ENCODE data around the gene GRHL3. TPM values are rescaled to one million over a fixed set of nuclear protein-coding genes. Genes with fewer than 3 reads are reported as not detected.

Gene GRHL3
- total RNA-seq, 1 donor from 2014 or later = 0.80 TPM

- peaks cover 52% of the 10 kb centered on the region for H3K4me1 ChIP-seq
- no peaks in the 10 kb centered on the region for H3K9me3 ChIP-seq
- intact Hi-C loops (cut with DNase I) = loop anchor here (10.0 kb wide), 1 partner anchor 181 kb away; no protein-coding TSS in a partner anchor
- DNase-seq (no peak), ATAC-seq (peak; percentile 29 to 52)
- no peak overlapping the region for H3K27ac ChIP-seq
- H3K36me3 ChIP-seq = peaks cover 4% of the 10 kb centered on the region
- no peak for TF ChIP-seq CTCF (IDR thresholded peaks at IDR 0.05)
- no peaks in the 10 kb centered on the region for H3K27me3 ChIP-seq (ENCODE audit: low read depth)
- H3K4me3 ChIP-seq = no peak overlapping the region
Measured at GRCh38 chr1:24386241-24386640, 67.1 kb downstream of the GRHL3 start.

GRCh38 chr1:24386931-24387330 lies 67.8 kb downstream of the GRHL3 start:
- DNase-seq = no peak

GRCh38 chr1:24387636-24388175 lies 68.5 kb downstream of the GRHL3 start:
- Histone ChIP-seq H3K4me3 (no peak overlapping the region), H3K36me3 (no peaks in the 10 kb centered on the region), H3K27me3 (ENCODE audit: low read depth) (no peaks in the 10 kb centered on the region), H3K27ac (no peak overlapping the region), H3K4me1 (peaks cover 63% of the 10 kb centered on the region), H3K9me3 (no peaks in the 10 kb centered on the region)
- no peak for DNase-seq
- TF ChIP-seq CTCF (IDR thresholded peaks at IDR 0.05) = no peak
- intact Hi-C loops (cut with DNase I) = loop anchor here (10.0 kb wide), 1 partner anchor 183 kb away; no protein-coding TSS in a partner anchor
- ATAC-seq = no peak

More at GRCh38 chr1:24386931-24387330, 67.8 kb downstream of the GRHL3 start:
- H3K36me3 ChIP-seq = peaks cover 4% of the 10 kb centered on the region
- H3K27ac ChIP-seq = no peak overlapping the region
- H3K4me3 ChIP-seq = no peak overlapping the region
- H3K9me3 ChIP-seq = no peaks in the 10 kb centered on the region
- ATAC-seq = no peak
- TF ChIP-seq CTCF (IDR thresholded peaks at IDR 0.05) = no peak
- intact Hi-C loops (cut with DNase I) = loop anchor here (10.0 kb wide), 1 partner anchor 182 kb away; no protein-coding TSS in a partner anchor
- peaks cover 59% of the 10 kb centered on the region for H3K4me1 ChIP-seq
- H3K27me3 ChIP-seq (ENCODE audit: low read depth) = no peaks in the 10 kb centered on the region

GRCh38 chr1:24388331-24388885 lies 69.3 kb downstream of the GRHL3 start:
- intact Hi-C loops (cut with DNase I) = loop anchor here (10.0 kb wide), 1 partner anchor 184 kb away; no protein-coding TSS in a partner anchor
- no peak for TF ChIP-seq CTCF (IDR thresholded peaks at IDR 0.05)
- Histone ChIP-seq H3K27ac (no peak overlapping the region), H3K9me3 (no peaks in the 10 kb centered on the region), H3K36me3 (no peaks in the 10 kb centered on the region), H3K4me1 (peaks cover 60% of the 10 kb centered on the region), H3K4me3 (no peak overlapping the region), H3K27me3 (ENCODE audit: low read depth) (no peaks in the 10 kb centered on the region)
- no peak for ATAC-seq
- no peak for DNase-seq

GRCh38 chr1:24389231-24389678 lies 70.1 kb downstream of the GRHL3 start:
- peaks cover 51% of the 10 kb centered on the region for H3K4me1 ChIP-seq
- DNase-seq (no peak), ATAC-seq (no peak)
- no peaks in the 10 kb centered on the region for H3K36me3 ChIP-seq
- TF ChIP-seq CTCF (IDR thresholded peaks at IDR 0.05) = no peak
- no peaks in the 10 kb centered on the region for H3K27me3 ChIP-seq (ENCODE audit: low read depth)
- no peak overlapping the region for H3K4me3 ChIP-seq
- H3K9me3 ChIP-seq = no peaks in the 10 kb centered on the region
- intact Hi-C loops (cut with DNase I) = loop anchor here (10.0 kb wide), 1 partner anchor 184 kb away; no protein-coding TSS in a partner anchor
- no peak overlapping the region for H3K27ac ChIP-seq

All from lower lobe of right lung (tissue), 2 donors.